Nephron progenitor cell (in vitro differentiated cells): ENCODE data around the gene PHF1.
A peak's percentile ranks its signal among the peaks of the same experiment; 100 is the strongest.

Source experiments
- DNase-seq: peaks from one replicate; pipeline ENCODE4 v3.0.0; 2021
- H3K27ac Mint-ChIP-seq: 2 replicates; pipeline ENCODE4 v1.8.0; 2021; ENCODE audit warnings: mild to moderate bottlenecking, moderate library complexity, mixed read lengths
- H3K27me3 Mint-ChIP-seq: 2 replicates; pipeline ENCODE4 v1.8.0; 2021; ENCODE audit warnings: mild to moderate bottlenecking, low read depth, mixed read lengths; ENCODE audit not compliant: poor library complexity
- H3K36me3 Mint-ChIP-seq: 2 replicates; pipeline ENCODE4 v1.8.0; 2021; ENCODE audit warnings: low read depth, mixed read lengths
- H3K4me1 Mint-ChIP-seq: 2 replicates; pipeline ENCODE4 v1.8.0; 2021; ENCODE audit warnings: mixed read lengths
- H3K4me3 Mint-ChIP-seq: 2 replicates; pipeline ENCODE4 v1.8.0; 2021; ENCODE audit warnings: mild to moderate bottlenecking, moderate library complexity, mixed read lengths
- H3K9me3 Mint-ChIP-seq: 2 replicates; pipeline ENCODE4 v1.8.0; 2021; ENCODE audit warnings: mild to moderate bottlenecking, moderate library complexity, mixed read lengths
- CTCF ChIP-seq: fragments of 200-600 bp; sonication (generic); IDR thresholded peaks from 2 replicates; pipeline ENCODE4 v1.5.0; 2021; ENCODE audit warnings: antibody characterized with exemption

Gene PHF1

GRCh38 chr6:33454009-33454946, 43.5 kb downstream of the PHF1 start, which contains the start of gene ZBTB9:
ZBTB9 (plus strand) TSS chr6:33454576; CDS start chr6:33455101, 525 bp downstream.
- Mint-ChIP-seq H3K36me3 (peaks cover 37% of the 10 kb centered on the region), H3K9me3 (no peaks in the 10 kb centered on the region), H3K27me3 (peaks cover 4% of the 10 kb centered on the region), H3K4me3 (peak within 1 kb of the TSS; percentile 91), H3K27ac (peak within 1 kb of the TSS; percentile 84), H3K4me1 (peaks cover 25% of the 10 kb centered on the region)
- peak; percentile 95 for DNase-seq
- TF ChIP-seq CTCF: no peak

DNA sequence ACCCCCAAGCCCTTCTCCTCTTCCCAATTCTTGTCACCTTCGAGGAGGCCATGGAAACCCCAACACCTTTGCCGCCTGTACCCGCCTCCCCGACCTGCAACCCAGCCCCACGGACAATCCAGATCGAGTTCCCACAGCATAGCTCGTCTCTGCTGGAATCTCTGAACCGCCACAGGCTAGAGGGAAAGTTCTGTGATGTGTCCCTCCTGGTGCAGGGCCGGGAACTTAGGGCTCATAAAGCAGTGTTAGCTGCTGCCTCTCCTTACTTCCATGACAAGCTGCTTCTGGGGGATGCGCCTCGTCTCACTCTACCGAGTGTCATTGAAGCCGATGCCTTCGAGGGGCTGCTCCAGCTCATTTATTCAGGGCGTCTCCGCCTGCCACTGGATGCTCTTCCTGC, 44.2 kb downstream of the PHF1 start:
- Mint-ChIP-seq H3K4me1 (peaks cover 25% of the 10 kb centered on the region), H3K9me3 (no peaks in the 10 kb centered on the region), H3K27ac (peak overlapping the region; percentile 84), H3K36me3 (peaks cover 34% of the 10 kb centered on the region), H3K4me3 (peak overlapping the region; percentile 91), H3K27me3 (peaks cover 12% of the 10 kb centered on the region)
- no peak for DNase-seq
- TF ChIP-seq CTCF: no peak

DNA sequence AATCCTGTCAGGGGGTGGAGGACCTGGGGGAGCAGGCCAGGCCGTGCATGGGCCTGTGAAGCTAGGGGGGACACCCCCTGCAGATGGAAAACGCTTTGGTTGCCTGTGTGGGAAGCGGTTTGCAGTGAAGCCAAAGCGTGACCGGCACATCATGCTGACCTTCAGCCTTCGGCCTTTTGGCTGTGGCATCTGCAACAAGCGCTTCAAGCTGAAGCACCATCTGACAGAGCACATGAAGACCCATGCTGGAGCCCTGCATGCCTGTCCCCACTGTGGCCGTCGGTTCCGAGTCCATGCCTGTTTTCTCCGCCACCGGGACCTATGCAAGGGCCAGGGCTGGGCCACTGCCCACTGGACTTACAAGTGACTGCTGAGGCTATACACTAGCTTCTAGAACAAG, 45.3 kb downstream of the PHF1 start:
- Mint-ChIP-seq H3K4me1 (peaks cover 25% of the 10 kb centered on the region), H3K27me3 (peaks cover 13% of the 10 kb centered on the region), H3K9me3 (no peaks in the 10 kb centered on the region), H3K36me3 (peaks cover 29% of the 10 kb centered on the region), H3K27ac (no peak overlapping the region), H3K4me3 (peak overlapping the region; percentile 91)
- TF ChIP-seq CTCF: no peak
- no peak for DNase-seq

DNA sequence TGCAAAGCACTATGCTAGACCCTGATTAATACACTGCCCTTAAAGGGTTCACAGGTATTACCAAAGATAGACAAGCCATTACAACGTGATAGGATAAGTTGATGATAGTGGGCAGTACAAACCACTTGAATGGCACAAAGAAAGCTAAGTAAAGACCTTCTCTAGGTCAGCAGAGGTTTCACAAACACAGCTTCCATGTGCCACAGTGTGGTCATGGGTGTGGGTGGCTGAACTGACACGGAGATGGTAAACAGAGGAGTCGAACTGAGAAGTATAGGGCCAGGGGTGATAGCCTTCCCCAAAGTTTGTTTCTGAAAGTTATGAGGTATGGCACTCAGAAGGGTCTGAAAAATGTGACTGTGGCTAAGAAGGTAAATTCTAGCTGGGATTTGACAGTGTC, 47.9 kb downstream of the PHF1 start:
- TF ChIP-seq CTCF: no peak
- H3K27me3 Mint-ChIP-seq: peaks cover 25% of the 10 kb centered on the region
- peaks cover 16% of the 10 kb centered on the region for H3K4me1 Mint-ChIP-seq
- no peak overlapping the region for H3K4me3 Mint-ChIP-seq
- H3K36me3 Mint-ChIP-seq: peaks cover 29% of the 10 kb centered on the region
- H3K9me3 Mint-ChIP-seq: no peaks in the 10 kb centered on the region
- H3K27ac Mint-ChIP-seq: peak overlapping the region; percentile 33
- DNase-seq: no peak

DNA sequence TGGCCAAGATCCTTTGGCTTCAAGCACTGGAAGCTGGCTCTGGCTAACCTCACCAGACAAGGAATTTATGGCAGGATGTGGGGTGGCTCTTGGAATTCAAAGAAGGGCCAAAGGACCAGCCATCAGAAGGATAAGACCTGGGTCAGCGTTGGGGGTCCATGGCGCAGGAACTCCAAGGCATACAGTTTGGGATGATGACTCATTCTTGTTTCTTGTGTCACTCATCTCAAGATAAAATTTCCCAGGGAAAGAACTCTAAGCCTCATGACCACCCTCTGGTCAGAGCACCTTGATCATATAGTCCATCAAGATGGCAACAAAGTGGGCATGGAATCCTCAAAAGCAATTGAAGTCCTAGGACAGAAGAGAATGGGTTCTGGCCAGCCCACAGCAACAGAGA, 48.4 kb downstream of the PHF1 start:
- peaks cover 12% of the 10 kb centered on the region for H3K4me1 Mint-ChIP-seq

More for the DNA sequence above, 48.4 kb downstream of the PHF1 start:
- H3K4me3 Mint-ChIP-seq: no peak overlapping the region
- no peak overlapping the region for H3K27ac Mint-ChIP-seq
- no peak for DNase-seq
- no peaks in the 10 kb centered on the region for H3K9me3 Mint-ChIP-seq
- H3K36me3 Mint-ChIP-seq: peaks cover 29% of the 10 kb centered on the region
- TF ChIP-seq CTCF: no peak
- peaks cover 28% of the 10 kb centered on the region for H3K27me3 Mint-ChIP-seq
